Neural progenitor cell (in vitro differentiated cells): ENCODE data around the gene MEG3. TPM values are rescaled to one million over a fixed set of nuclear protein-coding genes. Genes with fewer than 3 reads are reported as not detected.

Experiments
- DNase-seq: peaks from one replicate; pipeline ENCODE4 v3.0.0-alpha.2; 2016; ENCODE audit warnings: low spot score
- H2AFZ ChIP-seq: fragments of 200-600 bp; sonication (generic); replicated peaks from 2 replicates; pipeline ENCODE4 v1.6.1; 2016; ENCODE audit warnings: antibody characterized with exemption
- H3F3A ChIP-seq: fragments of 200-600 bp; sonication (generic); 2 replicates; pipeline ENCODE4 v1.6.1; 2016; ENCODE audit warnings: antibody characterized with exemption, low read depth
- H3K27ac ChIP-seq: fragments of 200-600 bp; sonication (generic); 2 replicates; pipeline ENCODE4 v1.5.1; 2016; ENCODE audit warnings: mild to moderate bottlenecking
- H3K27me3 ChIP-seq: fragments of 200-600 bp; sonication (generic); 2 replicates; pipeline ENCODE4 v1.6.1; 2016; ENCODE audit warnings: mild to moderate bottlenecking, moderate library complexity
- H3K36me3 ChIP-seq: fragments of 200-600 bp; sonication (generic); 2 replicates; pipeline ENCODE4 v1.5.1; 2016
- H3K4me1 ChIP-seq: fragments of 200-600 bp; sonication (generic); 2 replicates; pipeline ENCODE4 v1.6.1; 2016; ENCODE audit warnings: mixed run types
- H3K4me2 ChIP-seq: fragments of 200-600 bp; sonication (generic); 2 replicates; pipeline ENCODE4 v1.6.1; 2016
- H3K4me3 ChIP-seq: fragments of 200-600 bp; sonication (generic); 2 replicates; pipeline ENCODE4 v1.5.1; 2016
- H3K79me2 ChIP-seq: fragments of 200-600 bp; sonication (generic); 2 replicates; pipeline ENCODE4 v1.6.1; 2016; ENCODE audit warnings: low read depth
- H3K9ac ChIP-seq: fragments of 200-600 bp; sonication (generic); 2 replicates; pipeline ENCODE4 v1.6.1; 2016
- H3K9me3 ChIP-seq: fragments of 200-600 bp; sonication (generic); 2 replicates; pipeline ENCODE4 v1.5.1; 2016; ENCODE audit warnings: low read depth
- H4K20me1 ChIP-seq: fragments of 200-600 bp; sonication (generic); 2 replicates; pipeline ENCODE4 v1.6.1; 2016; ENCODE audit warnings: low read depth
- H3K27ac Mint-ChIP-seq: 3 replicates; pipeline ENCODE4 v1.8.0; 2021; ENCODE audit warnings: mixed read lengths
- H3K27me3 Mint-ChIP-seq: 2 replicates; pipeline ENCODE4 v1.8.0; 2022; ENCODE audit warnings: low read depth, mild to moderate bottlenecking, inconsistent platforms, moderate library complexity, mixed read lengths; ENCODE audit not compliant: insufficient read depth
- H3K36me3 Mint-ChIP-seq: 3 replicates; pipeline ENCODE4 v1.8.0; 2021; ENCODE audit warnings: mixed read lengths
- H3K4me1 Mint-ChIP-seq: 3 replicates; pipeline ENCODE4 v1.8.0; 2021; ENCODE audit warnings: mixed read lengths
- H3K4me3 Mint-ChIP-seq: 3 replicates; pipeline ENCODE4 v1.8.0; 2021; ENCODE audit warnings: mild to moderate bottlenecking, moderate library complexity, mixed read lengths
- H3K9me3 Mint-ChIP-seq: 3 replicates; pipeline ENCODE4 v1.8.0; 2020; ENCODE audit warnings: mixed read lengths
- CTCF ChIP-seq: fragments of 200-600 bp; sonication (generic); IDR thresholded peaks from 2 replicates; pipeline ENCODE4 v1.5.1; 2017; ENCODE audit warnings: antibody characterized with exemption, mild to moderate bottlenecking
- EZH2 ChIP-seq: fragments of 200-600 bp; sonication (generic); IDR thresholded peaks from 2 replicates; pipeline ENCODE4 v1.6.1; 2017; ENCODE audit warnings: antibody characterized with exemption, mild to moderate bottlenecking, moderate library complexity
- EZH2phosphoT487 ChIP-seq: fragments of 200-600 bp; sonication (generic); IDR thresholded peaks from 2 replicates; pipeline ENCODE4 v1.6.1; 2017; ENCODE audit warnings: antibody characterized with exemption
- total RNA-seq: library from RNA; depleted of rRNA; stranded (reverse); fragments of >200 nt; gene quantifications from 2 replicates; pipeline ENCODE4 v1.2.3, GENCODE V29; 2015; ENCODE audit warnings: low replicate concordance

Gene MEG3
- total RNA-seq, 1 donor from 2014 or later, result 10.6 TPM

GRCh38 chr14:100802179-100802578 lies 23.7 kb upstream of the MEG3 start:
- DNase-seq, result no peak
- Mint-ChIP-seq H3K4me3 (no peak overlapping the region), H3K27ac (no peak overlapping the region), H3K27me3 (peaks cover 4% of the 10 kb centered on the region), H3K9me3 (peaks cover 2% of the 10 kb centered on the region), H3K4me1 (no peaks in the 10 kb centered on the region), H3K36me3 (no peaks in the 10 kb centered on the region)
- H3F3A ChIP-seq, result peaks cover 13% of the 10 kb centered on the region
- no peak overlapping the region for H3K9ac ChIP-seq
- peaks cover 1% of the 10 kb centered on the region for H3K9me3 ChIP-seq
- H3K27ac ChIP-seq, result no peak overlapping the region
- no peak overlapping the region for H3K4me2 ChIP-seq
- H3K4me1 ChIP-seq, result peaks cover 25% of the 10 kb centered on the region
- no peaks in the 10 kb centered on the region for H3K79me2 ChIP-seq
- no peak overlapping the region for H3K4me3 ChIP-seq
- H2AFZ ChIP-seq, result no peak overlapping the region
- no peaks in the 10 kb centered on the region for H3K27me3 ChIP-seq
- H3K36me3 ChIP-seq, result no peaks in the 10 kb centered on the region
- H4K20me1 ChIP-seq, result no peaks in the 10 kb centered on the region
- TF ChIP-seq CTCF, result no peak
- TF ChIP-seq EZH2phosphoT487, result no peak
- no peak for TF ChIP-seq EZH2

DNA sequence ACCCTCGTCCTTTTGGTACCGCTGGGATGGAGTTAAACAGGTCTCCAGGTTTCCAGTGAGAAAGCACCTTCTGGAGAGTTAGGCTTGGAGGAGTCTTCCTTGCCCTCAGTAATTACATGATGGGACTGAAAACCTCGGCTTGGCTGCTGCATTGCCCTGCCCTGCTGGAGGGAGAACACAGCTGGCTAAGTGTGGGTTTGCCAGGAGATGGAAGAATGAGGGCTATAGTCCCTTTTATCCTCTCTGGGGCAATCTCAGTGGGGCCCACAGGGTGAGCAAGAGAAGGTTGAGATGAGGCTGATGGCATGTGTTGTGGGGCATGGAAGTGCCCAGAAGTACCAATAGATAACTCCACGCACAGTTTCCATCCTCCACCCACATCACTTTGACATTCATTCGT lies 23.2 kb upstream of the MEG3 start:
- no peak overlapping the region for H3K9ac ChIP-seq
- no peak overlapping the region for H3K4me3 Mint-ChIP-seq
- TF ChIP-seq EZH2, result no peak
- no peak for TF ChIP-seq EZH2phosphoT487
- TF ChIP-seq CTCF, result no peak

GRCh38 chr14:100803226-100803625 lies 22.7 kb upstream of the MEG3 start:
- Mint-ChIP-seq H3K36me3 (no peaks in the 10 kb centered on the region), H3K27ac (no peak overlapping the region), H3K4me3 (no peak overlapping the region), H3K4me1 (no peaks in the 10 kb centered on the region), H3K27me3 (peaks cover 4% of the 10 kb centered on the region), H3K9me3 (peaks cover 13% of the 10 kb centered on the region)
- H3K4me2 ChIP-seq, result no peak overlapping the region
- peaks cover 11% of the 10 kb centered on the region for H3K9me3 ChIP-seq
- H3K4me1 ChIP-seq, result peaks cover 25% of the 10 kb centered on the region
- no peaks in the 10 kb centered on the region for H3K36me3 ChIP-seq
- no peaks in the 10 kb centered on the region for H3K79me2 ChIP-seq
- H3K27ac ChIP-seq, result no peak overlapping the region
- TF ChIP-seq CTCF (no peak), EZH2phosphoT487 (no peak), EZH2 (no peak)
- no peak for DNase-seq
- peaks cover 17% of the 10 kb centered on the region for H3F3A ChIP-seq
- H2AFZ ChIP-seq, result no peak overlapping the region
- no peaks in the 10 kb centered on the region for H4K20me1 ChIP-seq
- no peaks in the 10 kb centered on the region for H3K27me3 ChIP-seq
- no peak overlapping the region for H3K9ac ChIP-seq
- H3K4me3 ChIP-seq, result no peak overlapping the region

More for the DNA sequence above, 23.2 kb upstream of the MEG3 start:
- Histone ChIP-seq H3K79me2 (no peaks in the 10 kb centered on the region), H3F3A (peaks cover 13% of the 10 kb centered on the region), H2AFZ (no peak overlapping the region), H3K4me1 (peaks cover 25% of the 10 kb centered on the region), H3K36me3 (no peaks in the 10 kb centered on the region), H3K9me3 (peaks cover 7% of the 10 kb centered on the region), H3K27ac (no peak overlapping the region), H3K27me3 (no peaks in the 10 kb centered on the region), H4K20me1 (no peaks in the 10 kb centered on the region), H3K4me3 (no peak overlapping the region), H3K4me2 (no peak overlapping the region)
- Mint-ChIP-seq H3K4me1 (no peaks in the 10 kb centered on the region), H3K27me3 (peaks cover 4% of the 10 kb centered on the region), H3K9me3 (peaks cover 8% of the 10 kb centered on the region), H3K36me3 (no peaks in the 10 kb centered on the region), H3K27ac (no peak overlapping the region)
- DNase-seq, result no peak

GRCh38 chr14:100803676-100804075 lies 22.2 kb upstream of the MEG3 start:
- no peak overlapping the region for H3K27ac ChIP-seq
- Mint-ChIP-seq H3K36me3 (no peaks in the 10 kb centered on the region), H3K4me3 (no peak overlapping the region), H3K27me3 (peaks cover 4% of the 10 kb centered on the region), H3K9me3 (peaks cover 17% of the 10 kb centered on the region), H3K27ac (no peak overlapping the region), H3K4me1 (no peaks in the 10 kb centered on the region)
- H2AFZ ChIP-seq, result no peak overlapping the region
- no peaks in the 10 kb centered on the region for H3K79me2 ChIP-seq
- H3F3A ChIP-seq, result peaks cover 22% of the 10 kb centered on the region
- H3K4me3 ChIP-seq, result no peak overlapping the region
- TF ChIP-seq CTCF (no peak), EZH2phosphoT487 (no peak), EZH2 (no peak)
- H3K9ac ChIP-seq, result no peak overlapping the region
- H3K4me2 ChIP-seq, result no peak overlapping the region
- H3K27me3 ChIP-seq, result no peaks in the 10 kb centered on the region
- no peaks in the 10 kb centered on the region for H4K20me1 ChIP-seq
- no peak for DNase-seq
- peaks cover 11% of the 10 kb centered on the region for H3K9me3 ChIP-seq
- peaks cover 25% of the 10 kb centered on the region for H3K4me1 ChIP-seq
- no peaks in the 10 kb centered on the region for H3K36me3 ChIP-seq
